Adrenal gland (tissue), 12 donors: ENCODE data around the gene VWA8. TPM values are rescaled to one million over a fixed set of nuclear protein-coding genes. Genes with fewer than 3 reads are reported as not detected.

Experiments used
- DNase-seq, 7 donors: peaks; one replicate each; pipeline ENCODE4 v3.0.0-alpha.2; 2019 to 2020
- H3K27ac ChIP-seq, 5 donors: fragments of 200-600 bp; sonication (generic) in 4 of 5; 1 replicate in 3 of 5; 2 replicates in 2 of 5; pipeline versions ENCODE4 v1.5.1 to v1.8.0; 2016 to 2020; ENCODE audit warnings: mild to moderate bottlenecking in 1 of 5
- H3K27me3 ChIP-seq: fragments of 200-600 bp; 2 replicates; pipeline ENCODE4 v1.8.0; 2021
- H3K36me3 ChIP-seq, 2 donors: fragments of 200-600 bp; replicated peaks in 1 of 2; 1 replicate in 1 of 2; 2 replicates in 1 of 2; pipeline versions ENCODE4 v1.5.1 to v1.8.0; 2018 to 2022
- H3K4me1 ChIP-seq, 2 donors: fragments of 200-600 bp; replicated peaks in 1 of 2; 1 replicate in 1 of 2; 2 replicates in 1 of 2; pipeline versions ENCODE4 v1.5.1 to v1.8.0; 2018 to 2021
- H3K4me3 ChIP-seq, 4 donors: fragments of 200-600 bp; sonication (generic) in 3 of 4; one replicate each; pipeline ENCODE4 v1.5.1; 2016 to 2018
- H3K9me3 ChIP-seq, 3 donors: fragments of 200-600 bp; sonication (generic) in 1 of 3; replicated peaks in 1 of 3; 1 replicate in 2 of 3; 2 replicates in 1 of 3; pipeline versions ENCODE4 v1.5.1 to v1.8.0; 2016 to 2021
- POLR2A ChIP-seq, 2 donors: fragments of 450-650 bp; IDR thresholded peaks; one replicate each; pipeline ENCODE4 v1.6.1; 2017; ENCODE audit warnings: antibody characterized with exemption in 2 of 2, mild to moderate bottlenecking in 2 of 2, moderate library complexity in 1 of 2
- WGBS, 4 donors: extraction: QIAGEN DNeasy Blood & Tissue Kit in 2 of 4; methylation state at CpG; one replicate each; pipeline versions ENCODE4 v1.1.5 to v1.1.7; 2013 to 2017; 5-methylcytosine and 5-hydroxymethylcytosine counted together
- intact Hi-C, 2 donors: fragments of 100-400 bp; cut with DNase I; formaldehyde crosslinking; loops; one replicate each; pipeline versions ENCODE4 v1.14.1 to v1.15.0; 2022 to 2023
- polyA plus RNA-seq, 3 donors: library from polyadenylated mRNA; stranded (reverse); fragments of 200-250 nt in 2 of 3; fragments of 350-450 nt in 1 of 3; fragmentation: Illumina TruSeq in 1 of 3; extraction: RNeasy Lipid Tissue Mini Kit (QIAGEN cat#74804) in 1 of 3; gene quantifications; one replicate each; pipeline ENCODE4 v1.2.3, GENCODE V29; 2013 to 2014
- total RNA-seq, 9 donors: library from RNA; depleted of rRNA in 4 of 9; stranded (reverse); fragments of >200 nt in 4 of 9; fragments of 120-200 nt in 1 of 9; fragmentation: NEBNext Ultra II Directional in 1 of 9; extraction: Animal tissue kit (Norgen Biotek cat#: 25700) in 1 of 9; gene quantifications; one replicate each; pipeline versions ENCODE4 v1.1.0 to v1.2.4, GENCODE V29; 2013 to 2023
- TF ChIP-seq, protein P1 (sequence below), 6 experiments: fragments of 450-650 bp in 4 of 6; fragments of 200-600 bp in 2 of 6; sonication (generic) in 1 of 6; IDR thresholded peaks; 1 replicate in 5 of 6; 2 replicates in 1 of 6; pipeline versions ENCODE4 v1.5.1 to v1.8.0; 2016 to 2021; ENCODE audit warnings: antibody characterized with exemption in 6 of 6, mild to moderate bottlenecking in 2 of 6, moderate library complexity in 1 of 6
- donor health status: healthy with polysubstance abuse.
- donor health status: Bipolar disorder and iron deficiency.
- donor health status: DM: yes; HTN: yes; CAD: no.
- donor health status: DM: no; HTN: no; CAD: no.
- donor health status: DM: no; HTN: no; CAD: no.
- donor health status: DM: yes; HTN: yes; CAD: no.

The VWA8 gene
- total and polyA plus RNA-seq, 12 donors: 8.1 to 45.4 (median 31.4) TPM

- H3K27ac ChIP-seq: peak overlapping the region in 3 of 5 donors; percentile 23 to 70 (median 36)
- peak in 2 of 7 donors; percentile 24 to 40 for DNase-seq
- H3K4me3 ChIP-seq: no peak overlapping the region
- H3K9me3 ChIP-seq: peaks cover 0 to 4% (median 0%) of the 10 kb centered on the region in 3 donors
- intact Hi-C loops: no loop called here
- H3K36me3 ChIP-seq: no peaks in the 10 kb centered on the region
- TF ChIP-seq, protein P1, sequence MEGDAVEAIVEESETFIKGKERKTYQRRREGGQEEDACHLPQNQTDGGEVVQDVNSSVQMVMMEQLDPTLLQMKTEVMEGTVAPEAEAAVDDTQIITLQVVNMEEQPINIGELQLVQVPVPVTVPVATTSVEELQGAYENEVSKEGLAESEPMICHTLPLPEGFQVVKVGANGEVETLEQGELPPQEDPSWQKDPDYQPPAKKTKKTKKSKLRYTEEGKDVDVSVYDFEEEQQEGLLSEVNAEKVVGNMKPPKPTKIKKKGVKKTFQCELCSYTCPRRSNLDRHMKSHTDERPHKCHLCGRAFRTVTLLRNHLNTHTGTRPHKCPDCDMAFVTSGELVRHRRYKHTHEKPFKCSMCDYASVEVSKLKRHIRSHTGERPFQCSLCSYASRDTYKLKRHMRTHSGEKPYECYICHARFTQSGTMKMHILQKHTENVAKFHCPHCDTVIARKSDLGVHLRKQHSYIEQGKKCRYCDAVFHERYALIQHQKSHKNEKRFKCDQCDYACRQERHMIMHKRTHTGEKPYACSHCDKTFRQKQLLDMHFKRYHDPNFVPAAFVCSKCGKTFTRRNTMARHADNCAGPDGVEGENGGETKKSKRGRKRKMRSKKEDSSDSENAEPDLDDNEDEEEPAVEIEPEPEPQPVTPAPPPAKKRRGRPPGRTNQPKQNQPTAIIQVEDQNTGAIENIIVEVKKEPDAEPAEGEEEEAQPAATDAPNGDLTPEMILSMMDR (IDR thresholded peaks at IDR 0.05): no peak
- TF ChIP-seq POLR2A (IDR thresholded peaks at IDR 0.05): no peak
- peaks cover 23 to 42% of the 10 kb centered on the region in 2 donors for H3K4me1 ChIP-seq
- H3K27me3 ChIP-seq: no peaks in the 10 kb centered on the region
Observed at GRCh38 chr13:41696163-41697003, 264.5 kb downstream of the VWA8 start.

DNA sequence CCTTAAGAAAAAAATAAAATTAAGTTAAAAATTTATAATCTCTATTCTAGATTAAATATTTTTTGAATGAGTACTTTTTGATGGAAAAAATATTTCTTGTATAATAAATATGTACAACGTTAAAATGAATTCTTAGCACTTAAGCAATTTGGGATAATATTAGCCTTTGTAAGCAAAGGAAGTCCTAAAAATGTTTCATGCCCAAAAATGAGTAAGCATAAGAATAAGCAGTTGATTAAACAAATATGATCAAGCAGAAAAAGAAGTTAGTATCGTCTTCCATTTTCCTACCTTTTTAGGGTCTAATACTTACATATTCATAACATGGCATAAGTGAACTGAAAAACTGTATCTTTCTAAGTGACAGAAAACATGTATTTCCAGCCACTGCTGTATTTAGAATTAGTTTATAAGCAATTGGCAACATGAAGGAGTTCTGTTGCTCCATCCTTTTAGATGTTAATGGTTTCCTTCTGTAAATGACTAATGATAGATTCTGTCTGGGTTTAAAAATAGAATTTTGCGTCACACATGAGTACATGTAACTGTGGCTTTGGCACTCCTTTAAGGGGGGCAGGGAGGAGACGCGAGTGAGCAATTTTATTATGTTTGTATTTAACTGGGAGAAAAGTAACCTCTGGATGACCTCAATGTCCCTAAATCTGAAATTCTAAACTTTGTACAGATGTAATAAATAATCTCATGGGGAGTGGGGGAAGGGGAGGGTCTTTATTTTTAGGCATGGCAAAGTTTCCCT, 266.2 kb downstream of the VWA8 start:
- H3K36me3 ChIP-seq: no peaks in the 10 kb centered on the region
- H3K27me3 ChIP-seq: no peaks in the 10 kb centered on the region
- peaks cover 0 to 4% (median 0%) of the 10 kb centered on the region in 3 donors for H3K9me3 ChIP-seq
- peak overlapping the region in 4 of 5 donors; percentile 15 to 70 (median 48) for H3K27ac ChIP-seq
- TF ChIP-seq POLR2A (IDR thresholded peaks at IDR 0.05): no peak
- TF ChIP-seq, protein P1 (IDR thresholded peaks at IDR 0.05): no peak
- H3K4me1 ChIP-seq: peaks cover 19 to 28% of the 10 kb centered on the region in 2 donors
- 24 to 29% (median 27%) methylated on average over 5 of the region's 5 CpGs for WGBS, 4 donors
- peak overlapping the region in 1 of 4 donors; percentile 9 for H3K4me3 ChIP-seq
- DNase-seq: peak; percentile 29 to 87 (median 70)
- intact Hi-C loops: no loop called here

DNA sequence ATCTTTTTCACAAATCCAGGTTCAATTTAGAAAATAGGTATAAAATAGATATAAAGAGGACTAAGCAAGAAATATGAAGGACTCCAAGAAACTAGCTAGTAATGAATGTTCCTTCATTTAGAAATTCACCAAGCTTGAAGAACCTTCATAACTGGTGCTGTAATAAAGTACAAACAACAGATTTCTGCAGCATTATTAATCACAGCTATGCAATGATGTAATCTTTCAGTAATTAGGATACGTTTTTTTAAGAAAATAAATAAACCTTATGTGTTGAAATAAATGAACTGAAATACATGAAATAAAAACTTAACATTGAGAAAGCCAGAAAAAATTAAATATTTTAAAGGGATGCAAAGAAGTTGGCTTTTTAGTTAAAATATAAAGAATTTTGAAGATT, 267.5 kb downstream of the VWA8 start:
- peaks cover 0 to 6% of the 10 kb centered on the region in 2 donors for H3K36me3 ChIP-seq
- no peak for TF ChIP-seq POLR2A (IDR thresholded peaks at IDR 0.05)
- TF ChIP-seq, protein P1 (IDR thresholded peaks at IDR 0.05): no peak
- no peak overlapping the region for H3K4me3 ChIP-seq
- no peaks in the 10 kb centered on the region for H3K27me3 ChIP-seq
- H3K9me3 ChIP-seq: peaks cover 0 to 4% (median 0%) of the 10 kb centered on the region in 3 donors
- H3K4me1 ChIP-seq: peaks cover 19 to 28% of the 10 kb centered on the region in 2 donors
- 42 to 72% (median 55%) methylated on average over 1 of the region's 1 CpG for WGBS, 4 donors
- DNase-seq: no peak
- intact Hi-C loops: no loop called here
- H3K27ac ChIP-seq: no peak overlapping the region

DNA sequence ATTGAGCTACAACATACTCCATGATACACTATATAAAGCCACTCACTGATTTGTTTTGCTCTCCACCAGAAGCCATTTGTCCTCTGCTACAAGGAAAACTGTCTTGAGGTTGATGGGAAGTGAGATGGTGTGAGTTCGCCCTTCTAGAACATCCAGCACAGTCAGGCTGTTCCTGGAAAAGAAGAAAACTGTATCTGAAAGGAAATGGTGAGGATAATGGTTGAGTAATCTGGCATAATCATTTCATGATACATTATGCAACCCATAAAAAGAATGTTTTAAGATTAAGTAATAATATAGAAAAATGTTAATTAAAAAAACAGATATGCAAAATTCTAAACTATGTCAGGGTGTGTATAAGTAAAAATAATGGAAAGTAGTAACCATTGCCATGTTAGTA, 269.6 kb downstream of the VWA8 start:
- H3K36me3 ChIP-seq: peaks cover 0 to 6% of the 10 kb centered on the region in 2 donors
- H3K27me3 ChIP-seq: no peaks in the 10 kb centered on the region
- no peak for DNase-seq
- no peak overlapping the region for H3K4me3 ChIP-seq
- WGBS, 4 donors: 82 to 95% (median 92%) methylated on average over 1 of the region's 1 CpG
- no peak overlapping the region for H3K27ac ChIP-seq
- H3K9me3 ChIP-seq: peaks cover 0 to 4% (median 0%) of the 10 kb centered on the region in 3 donors
- intact Hi-C loops: no loop called here
- peaks cover 12 to 22% of the 10 kb centered on the region in 2 donors for H3K4me1 ChIP-seq
- no peak for TF ChIP-seq POLR2A (IDR thresholded peaks at IDR 0.05)
